ENCODE results near the gene CLTC.
"Not testable (repeated sequence)": the region's sequence is repeated elsewhere in the genome, so short reads cannot be mapped to it uniquely, and the experiment has no call there.

CLTC gene

GRCh38 chr17:59634632-59635541, 15.2 kb downstream of the CLTC start:
- no peak for DNase-seq

GRCh38 chr17:59637611-59638310, 18.1 kb downstream of the CLTC start:
- DNase-seq: no peak

GRCh38 chr17:59638553-59638952, 18.9 kb downstream of the CLTC start:
- no peak for DNase-seq

DNA sequence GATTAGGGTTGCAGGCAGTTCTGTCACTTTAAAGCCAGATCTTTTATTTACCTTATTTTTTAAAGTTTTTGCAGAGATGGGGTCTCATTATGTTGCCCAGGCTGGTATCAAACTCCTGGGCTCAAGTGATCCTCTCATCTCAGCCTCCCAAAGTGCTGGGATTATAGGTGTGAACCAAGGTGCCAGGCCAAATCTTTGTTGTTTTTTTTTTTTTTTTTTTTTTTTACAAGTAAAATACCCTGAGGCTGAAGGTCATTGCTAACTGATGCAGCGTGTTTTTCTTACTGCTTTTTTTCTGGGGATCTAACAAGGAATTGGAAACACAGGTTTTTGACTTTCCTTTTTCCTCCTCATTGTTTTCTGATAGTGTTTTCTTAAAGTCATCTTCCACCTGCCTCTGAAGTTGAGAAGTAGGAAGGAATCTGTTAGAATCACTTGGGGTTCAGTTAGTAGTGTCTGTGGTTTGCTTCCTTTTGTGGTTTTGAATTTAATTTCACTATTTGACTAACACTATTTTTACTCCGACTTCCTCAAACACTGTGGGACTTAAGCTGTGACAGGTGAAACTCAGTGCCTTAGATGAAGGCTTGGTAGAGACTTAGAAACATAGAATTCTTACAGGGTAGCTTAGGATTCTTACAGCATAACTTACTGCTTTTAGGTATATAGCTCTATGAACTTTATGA, 22.2 kb downstream of the CLTC start:
- DNase-seq: peak in 1 of 2 donors; percentile 64

- no peak for DNase-seq
Measured at GRCh38 chr17:59642565-59642964, 22.9 kb downstream of the CLTC start.

- DNase-seq: no peak
Measured at GRCh38 chr17:59643159-59644140, 23.8 kb downstream of the CLTC start.

GRCh38 chr17:59647288-59647687, 27.6 kb downstream of the CLTC start:
- no peak for DNase-seq

DNA sequence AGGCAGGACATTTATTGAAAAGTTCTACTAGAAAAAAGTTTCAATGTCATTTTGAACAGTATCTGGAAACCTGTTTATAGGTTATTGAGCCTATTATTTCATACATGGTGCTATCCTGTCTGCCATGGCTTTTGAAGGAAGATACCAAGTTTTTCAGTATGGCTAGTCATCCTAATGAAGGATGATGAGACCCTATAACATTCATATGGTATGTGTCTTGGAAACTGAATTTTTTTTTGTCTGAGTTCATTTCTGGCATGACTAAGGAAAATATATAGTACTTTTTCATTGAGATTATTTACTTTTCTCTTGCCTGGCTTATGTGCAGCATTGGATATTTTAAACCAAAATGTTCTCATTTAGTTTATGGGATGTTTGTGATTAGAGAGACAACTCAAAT, 30.2 kb downstream of the CLTC start:
- DNase-seq: no peak

DNA sequence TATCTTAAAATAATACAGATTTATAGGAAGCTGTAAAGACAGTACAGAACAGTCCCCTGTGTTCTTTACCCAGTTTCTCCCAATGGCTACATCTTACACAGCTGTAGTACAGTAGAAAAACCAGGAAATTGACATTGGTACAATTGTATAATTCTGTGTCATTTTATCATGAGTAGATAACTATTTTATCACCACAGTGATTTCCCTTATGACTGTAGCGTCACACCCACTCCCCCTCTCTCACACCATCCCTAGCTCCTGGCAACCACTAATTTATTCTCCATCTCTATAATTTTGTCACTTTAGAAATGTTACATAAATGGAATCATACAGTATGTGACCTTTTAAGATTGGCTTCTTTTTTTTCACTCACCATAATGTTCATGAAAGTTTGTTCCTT, 30.9 kb downstream of the CLTC start:
- DNase-seq: no peak

DNA sequence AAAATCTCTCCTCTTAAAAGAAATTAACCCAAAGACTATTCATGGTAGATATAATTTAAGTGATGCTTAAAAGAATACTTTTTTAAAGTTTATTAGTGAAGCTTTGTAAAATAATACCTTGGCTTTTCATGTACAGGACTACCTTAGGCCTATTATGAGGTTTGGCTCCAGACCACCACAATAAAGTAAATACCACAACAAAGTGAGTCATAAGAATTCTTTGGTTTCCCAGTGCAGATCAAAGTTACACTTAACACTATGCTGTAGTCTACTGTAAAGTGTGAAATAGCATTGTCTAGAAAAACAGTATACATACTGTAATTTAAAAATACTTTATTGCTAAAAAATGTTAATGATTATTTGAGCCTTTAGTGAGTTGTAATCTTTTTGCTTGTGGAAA, 31.7 kb downstream of the CLTC start:
- DNase-seq: no peak

DNA sequence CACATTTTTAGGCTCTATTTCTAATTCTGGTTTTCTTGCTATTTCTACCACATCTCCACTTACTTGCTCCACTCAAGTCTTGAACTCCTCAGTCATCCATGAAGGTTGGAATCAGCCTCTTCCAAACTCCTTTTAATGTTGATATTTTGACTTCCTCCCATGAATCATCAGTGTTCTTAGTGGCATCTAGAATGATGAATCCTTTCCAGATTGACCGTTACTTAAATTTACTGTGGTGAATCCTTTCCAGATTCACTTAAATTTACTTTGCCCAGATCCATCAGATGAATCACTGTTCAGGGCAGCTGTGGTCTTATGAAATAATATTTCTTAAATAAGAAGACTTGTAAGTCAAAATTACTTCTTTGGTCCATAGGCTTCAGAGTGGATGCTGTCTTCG, 32.4 kb downstream of the CLTC start:
- no peak for DNase-seq

DNA sequence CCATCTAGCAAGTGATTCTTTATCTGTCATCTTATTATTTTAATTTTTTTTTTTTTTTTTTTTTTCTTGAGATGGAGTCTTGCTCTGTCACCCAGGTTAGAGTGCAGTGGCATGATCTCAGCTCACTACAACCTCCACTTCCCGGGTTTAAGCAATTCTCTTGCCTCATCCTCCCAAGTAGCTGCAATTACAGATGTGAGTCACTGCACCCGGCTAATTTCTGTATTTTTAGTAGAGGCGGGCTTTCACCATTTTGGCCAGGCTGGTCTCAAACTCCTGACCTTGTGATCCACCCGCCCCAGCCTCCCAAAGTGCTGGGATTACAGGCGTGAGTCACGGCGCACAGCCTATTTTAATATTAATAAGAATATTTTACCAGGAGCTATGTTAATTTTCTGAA, 36.9 kb downstream of the CLTC start:
- DNase-seq: not testable (repeated sequence)

- DNase-seq: no peak
Measured at GRCh38 chr17:59666235-59666634, 46.5 kb downstream of the CLTC start.

GRCh38 chr17:59668816-59669215, 49.1 kb downstream of the CLTC start:
- peak in 1 of 2 donors; percentile 35 for DNase-seq

GRCh38 chr17:59669411-59669810, 49.7 kb downstream of the CLTC start:
- DNase-seq: no peak

GRCh38 chr17:59669944-59670343, 50.2 kb downstream of the CLTC start:
- DNase-seq: no peak

DNA sequence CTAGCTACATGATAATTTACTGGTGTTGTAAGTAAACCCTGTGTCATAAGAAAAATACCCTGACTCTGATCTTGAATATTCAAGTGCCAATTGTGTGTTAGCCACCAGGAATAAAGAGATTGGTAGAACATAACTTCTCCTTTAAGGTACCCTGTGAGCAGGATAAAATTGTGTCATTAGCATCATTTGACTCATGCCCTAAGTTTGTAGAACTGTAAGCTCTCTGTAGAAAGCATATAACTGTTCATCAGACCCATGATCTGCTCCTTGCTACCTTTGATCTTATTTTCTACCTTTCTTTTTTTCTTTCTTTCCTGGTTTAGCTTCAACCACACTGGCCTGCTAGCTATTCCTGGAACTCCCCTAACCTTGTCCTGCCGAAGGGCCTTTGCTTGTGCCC, 51.7 kb downstream of the CLTC start:
- DNase-seq: no peak

GRCh38 chr17:59675231-59675630, 55.5 kb downstream of the CLTC start:
- no peak for DNase-seq

GRCh38 chr17:59676716-59677115, 57.0 kb downstream of the CLTC start:
- DNase-seq: no peak

GRCh38 chr17:59678918-59679317, 59.2 kb downstream of the CLTC start:
- DNase-seq: no peak

GRCh38 chr17:59680314-59680713, 60.6 kb downstream of the CLTC start:
- no peak for DNase-seq

DNA sequence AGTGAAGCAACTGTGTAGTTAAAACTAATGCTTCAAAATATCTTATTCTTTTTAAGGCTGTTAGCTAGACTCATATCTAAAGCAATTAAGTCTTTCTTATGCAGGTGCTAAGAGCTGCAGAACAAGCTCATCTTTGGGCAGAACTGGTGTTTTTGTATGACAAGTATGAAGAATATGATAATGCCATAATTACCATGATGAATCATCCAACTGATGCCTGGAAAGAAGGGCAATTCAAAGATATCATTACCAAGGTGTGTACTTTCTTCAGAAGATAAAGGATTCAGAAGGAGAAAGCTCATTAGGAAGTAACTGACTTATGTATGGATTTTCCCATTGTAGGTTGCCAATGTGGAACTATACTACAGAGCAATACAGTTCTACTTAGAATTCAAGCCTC, 63.6 kb downstream of the CLTC start:
- DNase-seq: no peak

All from bone marrow (tissue), 2 donors.